ENCODE measurements around the gene FTCD.
"Not testable (repeated sequence)": the region's sequence is repeated elsewhere in the genome, so short reads cannot be mapped to it uniquely, and the experiment has no call there.

FTCD gene, protein sequence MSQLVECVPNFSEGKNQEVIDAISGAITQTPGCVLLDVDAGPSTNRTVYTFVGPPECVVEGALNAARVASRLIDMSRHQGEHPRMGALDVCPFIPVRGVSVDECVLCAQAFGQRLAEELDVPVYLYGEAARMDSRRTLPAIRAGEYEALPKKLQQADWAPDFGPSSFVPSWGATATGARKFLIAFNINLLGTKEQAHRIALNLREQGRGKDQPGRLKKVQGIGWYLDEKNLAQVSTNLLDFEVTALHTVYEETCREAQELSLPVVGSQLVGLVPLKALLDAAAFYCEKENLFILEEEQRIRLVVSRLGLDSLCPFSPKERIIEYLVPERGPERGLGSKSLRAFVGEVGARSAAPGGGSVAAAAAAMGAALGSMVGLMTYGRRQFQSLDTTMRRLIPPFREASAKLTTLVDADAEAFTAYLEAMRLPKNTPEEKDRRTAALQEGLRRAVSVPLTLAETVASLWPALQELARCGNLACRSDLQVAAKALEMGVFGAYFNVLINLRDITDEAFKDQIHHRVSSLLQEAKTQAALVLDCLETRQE

DNA sequence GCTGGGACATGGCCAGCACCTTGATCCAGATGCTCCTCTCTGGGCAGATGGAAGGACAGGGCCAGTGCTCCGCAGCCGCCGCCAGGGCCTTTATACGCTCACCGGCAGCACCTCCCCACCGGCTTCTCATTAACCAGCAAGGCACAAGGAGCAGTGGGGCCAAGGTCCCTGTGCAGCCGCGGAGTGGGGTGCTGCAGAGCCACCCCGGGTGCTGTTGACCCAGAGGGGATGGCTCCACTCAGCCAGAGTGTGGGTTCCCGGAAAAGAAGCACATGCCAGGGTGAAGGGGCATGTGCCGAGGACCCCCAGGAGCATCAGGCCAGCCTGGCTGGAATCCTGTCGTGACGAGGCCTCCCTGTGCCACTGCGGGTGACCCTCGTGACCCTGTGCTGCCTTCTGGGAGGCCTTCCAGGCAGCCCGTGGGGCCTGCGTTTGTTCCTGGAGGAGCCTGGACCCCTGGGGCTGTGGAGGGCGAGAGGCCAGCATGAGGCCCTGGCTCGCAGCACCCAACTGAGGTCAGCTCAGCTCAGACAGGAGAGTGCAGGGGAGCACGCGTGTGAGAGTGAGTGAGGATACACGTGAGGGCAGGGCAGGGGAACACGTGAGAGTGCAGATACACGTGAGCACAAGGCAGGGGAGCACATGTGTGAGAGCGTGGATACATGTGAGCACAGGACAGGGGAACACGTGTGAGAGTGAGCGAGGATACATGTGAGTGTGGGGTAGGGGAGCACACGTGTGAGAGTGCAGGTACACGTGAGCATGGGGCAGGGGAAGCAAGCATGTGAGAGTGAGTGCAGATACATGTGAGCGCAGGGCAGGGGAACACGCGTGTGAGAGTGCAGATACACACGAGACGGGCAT is at the start of gene FTCD:
FTCD (minus strand) TSS at position 66 of the 864 bp plus-strand sequence; CDS start at position 10, 56 bp downstream.
- FAIRE-seq, result no peak

DNA sequence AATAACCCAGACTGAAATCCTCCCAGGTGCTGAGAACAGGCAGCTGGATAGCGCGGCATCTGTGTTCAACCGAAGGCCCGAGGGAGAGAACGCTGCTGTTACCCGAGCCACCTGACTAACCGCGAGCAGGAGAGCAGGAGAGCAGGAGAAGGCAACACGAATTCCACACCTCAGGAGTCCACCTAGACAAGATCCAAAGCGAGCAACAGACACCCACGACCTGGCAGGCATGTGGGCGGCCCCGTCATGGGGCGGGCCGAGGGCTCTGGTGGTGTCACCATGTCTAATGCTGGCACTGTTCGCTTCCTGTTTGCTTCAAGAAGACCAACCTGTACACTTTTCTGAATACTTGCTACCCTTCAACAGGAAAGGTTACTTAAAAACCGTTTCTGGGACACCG is 49.8 kb upstream of the FTCD start:
- no peak for FAIRE-seq

DNA sequence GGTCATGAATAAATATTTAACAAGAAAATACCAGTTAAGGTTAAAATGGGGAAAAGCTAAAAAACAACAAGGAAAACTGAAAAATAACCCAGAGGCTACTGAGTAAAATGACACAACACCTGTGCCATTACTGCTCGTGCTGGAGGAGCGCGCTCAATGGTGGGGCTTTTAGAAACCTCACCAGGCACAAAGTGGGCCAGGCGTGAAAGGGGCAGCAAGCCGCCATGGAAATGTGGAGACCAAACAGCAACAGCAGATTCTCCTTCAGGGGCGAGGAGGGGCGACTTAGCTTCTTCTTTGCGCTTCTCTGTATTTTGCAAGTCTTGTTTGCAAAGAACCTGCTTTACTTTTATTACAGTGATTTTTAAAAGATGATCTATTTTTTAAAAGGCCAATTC is 47.8 kb upstream of the FTCD start:
- FAIRE-seq, result no peak

DNA sequence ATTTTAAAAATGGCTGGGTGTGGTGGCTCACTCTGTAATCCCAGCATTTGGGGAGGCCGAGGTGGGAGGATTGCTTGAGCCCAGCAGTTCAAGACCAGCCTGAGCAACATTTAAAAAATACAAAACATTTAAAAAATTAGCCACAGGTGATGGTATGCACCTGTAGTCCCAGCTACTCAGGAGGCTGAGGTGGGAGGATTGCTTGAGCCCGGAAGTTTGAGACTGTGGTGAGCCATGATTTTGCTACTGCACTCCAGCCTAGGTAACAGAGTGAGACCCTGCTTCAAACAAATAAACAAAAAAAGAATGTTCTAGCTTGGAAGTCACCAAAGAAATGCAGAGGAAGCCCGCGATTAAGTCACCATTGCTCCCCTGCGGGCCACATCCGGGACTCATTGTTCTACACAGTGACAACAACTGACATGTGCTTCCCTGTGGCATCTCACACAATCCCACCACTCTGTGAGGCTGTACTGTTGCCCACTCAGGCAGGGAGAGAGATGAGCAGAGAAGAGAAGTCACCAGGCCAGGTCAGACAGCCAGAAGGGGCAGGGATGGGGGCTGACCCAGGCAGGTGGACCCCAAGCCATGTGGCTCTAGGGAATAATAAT is 47.3 kb upstream of the FTCD start:
- no peak for FAIRE-seq

DNA sequence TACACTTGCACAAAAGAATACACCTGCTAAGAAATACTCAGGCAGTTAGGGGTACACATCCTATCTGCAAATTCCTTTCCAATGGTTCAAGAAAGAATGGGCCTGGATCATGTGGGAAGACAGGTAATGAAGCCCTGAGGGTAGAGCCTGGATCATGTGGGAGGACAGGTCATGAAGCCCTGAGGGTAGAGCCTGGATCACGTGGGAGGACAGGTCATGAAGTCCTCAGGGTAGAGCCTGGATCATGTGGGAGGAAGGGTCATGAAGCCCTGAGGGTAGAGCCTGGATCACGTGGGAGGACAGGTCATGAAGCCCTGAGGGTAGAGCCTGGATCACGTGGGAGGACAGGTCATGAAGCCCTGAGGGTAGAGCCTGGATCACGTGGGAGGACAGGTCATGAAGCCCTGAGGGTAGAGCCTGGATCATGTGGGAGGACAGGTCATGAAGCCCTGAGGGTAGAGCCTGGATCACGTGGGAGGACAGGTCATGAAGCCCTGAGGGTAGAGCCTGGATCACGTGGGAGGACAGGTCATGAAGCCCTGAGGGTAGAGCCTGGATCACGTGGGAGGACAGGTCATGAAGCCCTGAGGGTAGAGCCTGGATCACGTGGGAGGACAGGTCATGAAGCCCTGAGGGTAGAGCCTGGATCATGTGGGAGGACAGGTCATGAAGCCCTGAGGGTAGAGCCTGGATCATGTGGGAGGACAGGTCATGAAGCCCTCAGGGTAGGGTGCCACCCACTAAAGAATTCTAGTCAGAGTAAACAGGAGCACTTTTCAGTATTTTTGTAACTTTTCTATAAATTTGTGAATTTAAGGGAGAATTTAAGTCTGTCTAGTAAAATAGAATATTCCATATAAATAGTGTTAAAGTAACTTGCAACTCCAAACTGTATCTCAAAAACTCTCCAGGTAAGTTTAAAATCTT is 45.8 kb upstream of the FTCD start:
- FAIRE-seq, result not testable (repeated sequence)

DNA sequence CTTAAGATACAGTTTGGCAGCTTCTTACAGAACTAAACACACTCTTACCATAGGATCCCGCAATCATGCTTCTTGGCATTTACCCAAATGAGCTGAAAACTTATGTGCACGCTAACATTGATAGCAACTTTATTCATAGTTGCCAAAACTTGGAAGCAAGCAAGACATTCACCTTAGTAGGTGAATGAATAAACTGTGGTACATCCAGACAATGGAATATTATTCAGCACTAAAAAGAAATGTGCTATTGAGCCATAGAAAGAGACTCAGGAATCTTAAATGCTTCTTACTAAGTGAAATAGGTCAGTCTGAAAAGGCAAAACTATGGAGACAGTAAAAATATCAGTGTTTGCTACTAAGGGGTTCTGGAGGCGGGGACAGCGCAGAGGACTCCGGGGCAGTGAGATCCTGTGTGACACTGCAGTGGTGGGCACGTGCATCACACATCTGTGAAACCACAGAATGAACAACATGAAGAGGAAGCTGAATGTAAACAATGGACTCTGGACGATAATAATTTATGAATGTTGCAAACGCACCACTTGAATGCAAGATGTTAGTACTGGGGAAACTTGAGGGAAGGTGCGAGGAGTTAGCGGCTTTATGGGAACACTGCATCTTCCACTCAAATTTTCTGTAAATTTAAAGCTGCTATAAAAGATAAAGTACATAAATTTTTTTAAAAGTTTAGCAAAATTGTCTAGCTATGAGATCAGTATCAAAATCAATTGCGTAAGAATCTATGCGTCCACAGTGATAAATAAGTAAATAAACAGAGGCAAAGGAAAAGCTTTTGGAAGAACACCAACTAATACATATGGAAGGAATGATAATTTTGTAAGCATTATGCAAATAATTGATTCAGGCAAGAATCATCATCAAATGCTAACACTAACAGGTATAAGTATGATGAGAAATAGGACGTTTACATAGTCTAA is 44.3 kb upstream of the FTCD start:
- FAIRE-seq, result no peak

DNA sequence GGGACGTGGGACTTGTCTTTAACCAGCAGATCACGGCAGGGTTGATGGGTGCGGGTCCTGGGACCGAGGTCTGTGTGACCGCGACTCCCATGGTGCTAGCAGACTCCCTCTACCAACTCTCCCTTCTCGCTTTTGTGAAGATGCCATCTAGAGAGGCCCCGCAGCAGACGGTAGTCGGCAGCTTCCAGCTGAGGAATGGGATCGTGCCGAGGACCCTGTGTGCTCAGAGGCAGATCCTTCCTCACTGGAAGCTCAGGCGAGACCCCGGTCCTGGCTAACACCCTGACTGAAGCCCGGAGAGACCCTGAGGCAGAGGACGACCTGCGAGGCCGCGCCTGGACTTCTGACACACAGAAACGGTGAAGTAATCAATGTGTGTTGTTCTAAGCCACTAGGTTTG is 41.4 kb upstream of the FTCD start:
- FAIRE-seq, result no peak

DNA sequence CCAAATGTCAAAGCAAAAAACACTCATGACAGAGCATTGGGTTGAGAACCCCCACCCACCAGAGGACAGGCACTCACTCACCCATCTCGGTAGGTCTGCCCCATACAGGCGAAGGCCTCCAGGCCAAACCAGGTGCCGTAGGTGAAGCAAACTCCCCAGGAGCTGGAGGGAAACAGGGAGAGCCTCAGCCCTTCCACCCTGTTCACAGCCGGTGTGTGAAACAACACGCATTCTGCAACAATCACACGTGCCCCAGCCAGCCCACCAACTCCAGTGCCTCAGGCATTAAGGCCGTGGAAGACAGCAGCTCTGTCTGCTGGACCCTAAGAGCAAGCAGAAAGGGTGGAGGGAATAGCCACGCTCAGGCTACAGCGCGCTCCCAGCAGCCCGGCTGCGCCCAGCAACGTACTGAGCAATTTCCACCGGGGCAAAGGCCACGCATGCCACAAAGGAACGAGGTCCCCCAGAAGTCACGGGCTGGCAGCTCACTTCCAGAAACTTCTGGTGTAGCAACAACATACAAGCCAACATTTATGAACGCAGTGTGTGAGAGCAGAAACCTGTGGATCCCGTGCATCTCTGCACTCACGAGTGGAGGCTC is 40.3 kb upstream of the FTCD start:
- FAIRE-seq, result no peak

DNA sequence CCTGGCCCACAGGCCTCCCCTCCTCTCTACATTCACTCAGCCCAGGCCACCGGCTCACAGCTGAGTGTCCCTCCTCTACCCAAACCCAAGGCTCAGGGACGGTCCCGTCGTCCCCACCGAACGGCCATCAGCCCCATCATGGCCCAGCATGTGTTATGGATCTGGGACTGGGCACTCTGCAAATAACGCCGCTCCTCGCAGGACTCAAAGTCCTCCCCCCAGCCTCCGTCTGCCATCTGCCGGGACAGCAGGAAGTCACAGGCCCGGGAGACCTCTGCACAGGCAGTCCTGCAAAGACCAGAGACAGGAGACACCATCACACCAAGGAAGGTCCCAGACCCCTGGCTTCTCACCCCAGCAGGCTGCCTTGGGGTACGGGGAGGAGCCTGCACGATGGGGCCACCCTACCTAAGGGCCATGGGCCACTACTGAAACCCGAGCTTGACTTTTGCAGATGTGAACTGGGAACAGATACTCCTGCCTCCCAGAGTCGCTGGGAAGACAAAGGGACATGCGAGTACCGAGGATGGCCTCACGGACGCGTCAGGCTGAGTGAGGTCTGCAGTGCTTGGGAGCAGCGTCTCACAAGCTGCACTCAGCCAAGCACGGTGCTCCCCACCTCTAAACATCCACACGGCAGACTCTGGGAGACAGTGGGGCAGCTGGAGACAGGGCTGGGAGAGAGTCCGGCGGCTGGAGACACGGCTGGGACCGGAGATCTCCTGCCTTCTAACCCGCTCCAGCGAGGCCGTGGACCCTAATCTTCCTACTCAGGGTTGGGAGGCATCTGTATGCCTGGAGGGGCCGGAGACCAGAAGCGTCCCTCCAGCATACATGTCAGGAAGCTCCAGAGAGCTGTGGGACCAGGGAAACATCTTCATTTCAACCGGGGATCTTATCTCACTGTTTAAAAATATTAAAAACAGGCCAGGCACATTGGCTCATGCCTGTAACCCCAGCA is 39.3 kb upstream of the FTCD start:
- FAIRE-seq, result no peak

DNA sequence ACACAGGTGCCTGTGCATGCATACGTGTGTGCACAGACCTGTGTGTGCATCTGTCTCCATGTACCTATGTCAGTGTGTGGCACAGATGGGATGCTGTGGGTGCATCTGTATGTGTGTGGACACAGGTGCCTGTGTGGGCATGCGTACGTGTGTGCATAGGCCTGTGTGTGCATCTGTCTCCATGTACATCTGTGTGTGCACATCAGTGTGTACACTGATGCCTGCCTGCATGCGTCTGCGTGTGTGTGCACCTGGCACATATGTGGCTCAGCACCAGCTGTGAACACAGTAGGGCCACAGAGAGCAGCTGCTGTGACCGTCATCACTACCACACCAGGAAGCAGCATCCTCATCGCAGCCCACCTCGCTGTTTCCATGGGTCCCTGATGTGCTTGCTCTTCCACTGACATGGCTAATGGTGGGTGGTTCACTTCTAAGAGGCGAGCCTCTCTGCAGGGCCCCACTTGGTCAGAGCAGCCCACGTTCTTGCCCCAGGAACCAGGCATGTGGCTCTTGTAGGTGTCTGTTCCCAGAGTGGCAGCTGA is 38.5 kb upstream of the FTCD start:
- FAIRE-seq, result no peak

DNA sequence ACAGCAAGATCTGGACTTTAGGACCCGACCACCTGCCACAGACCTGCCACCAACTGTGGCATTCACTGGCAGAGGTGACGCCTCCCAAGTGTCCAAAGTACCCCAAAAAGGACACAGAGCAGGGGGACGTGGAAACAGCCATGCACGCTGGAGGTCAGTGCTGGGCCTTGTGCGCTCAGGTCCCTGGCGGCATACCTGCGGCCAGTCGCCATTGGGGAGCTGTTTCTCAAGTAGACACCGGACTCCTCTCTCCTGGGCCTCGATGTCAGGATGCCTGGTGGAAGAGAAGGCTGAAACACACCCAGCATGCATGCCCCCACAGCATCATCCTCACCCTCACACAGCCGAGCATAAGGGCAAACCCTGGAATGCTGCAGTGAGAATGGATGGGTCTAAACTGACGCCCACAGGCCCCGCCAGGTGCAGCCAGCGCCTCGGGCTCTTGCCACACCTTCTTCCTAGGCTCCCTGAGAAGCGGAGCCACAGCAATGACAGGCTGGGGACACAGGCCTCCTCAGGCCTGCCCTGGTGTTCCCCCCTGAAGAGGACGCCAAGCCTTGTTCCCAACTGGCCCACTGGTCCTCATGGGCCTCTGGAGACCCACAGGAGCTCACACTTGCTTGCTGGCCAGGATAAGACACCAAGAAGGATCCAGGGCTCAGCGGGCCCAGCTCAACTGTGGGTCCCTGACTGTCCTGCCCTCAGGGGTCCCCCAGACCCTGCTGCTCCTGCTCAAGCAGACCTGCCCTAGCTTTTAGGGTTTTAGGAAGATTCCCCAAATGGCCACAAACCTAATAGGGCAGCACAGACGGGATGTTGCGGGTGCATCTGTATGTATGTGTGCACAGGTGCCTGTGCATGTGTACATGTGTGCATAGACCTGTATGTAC is 36.6 kb upstream of the FTCD start:
- no peak for FAIRE-seq

DNA sequence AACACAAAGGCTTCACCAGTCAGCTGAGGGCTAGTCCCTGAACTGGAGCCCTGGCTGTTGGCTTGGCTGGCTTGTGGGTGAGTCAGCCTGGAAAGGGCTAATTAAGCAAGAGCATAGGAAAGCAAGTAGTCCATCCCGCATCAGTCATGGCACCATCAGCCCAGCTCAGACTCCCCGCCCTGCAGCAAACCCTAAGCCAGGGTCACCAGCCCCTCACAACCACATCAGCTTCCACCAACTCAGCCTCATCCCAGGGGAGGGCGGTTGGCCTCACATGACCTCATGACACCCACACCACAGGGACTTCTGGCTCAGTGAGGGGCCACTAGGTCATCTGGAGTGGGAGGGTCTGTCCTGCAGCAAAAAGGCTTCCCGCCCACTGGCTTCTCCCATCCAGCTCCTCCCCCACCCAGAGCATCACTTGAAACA is 35.9 kb upstream of the FTCD start:
- no peak for FAIRE-seq

DNA sequence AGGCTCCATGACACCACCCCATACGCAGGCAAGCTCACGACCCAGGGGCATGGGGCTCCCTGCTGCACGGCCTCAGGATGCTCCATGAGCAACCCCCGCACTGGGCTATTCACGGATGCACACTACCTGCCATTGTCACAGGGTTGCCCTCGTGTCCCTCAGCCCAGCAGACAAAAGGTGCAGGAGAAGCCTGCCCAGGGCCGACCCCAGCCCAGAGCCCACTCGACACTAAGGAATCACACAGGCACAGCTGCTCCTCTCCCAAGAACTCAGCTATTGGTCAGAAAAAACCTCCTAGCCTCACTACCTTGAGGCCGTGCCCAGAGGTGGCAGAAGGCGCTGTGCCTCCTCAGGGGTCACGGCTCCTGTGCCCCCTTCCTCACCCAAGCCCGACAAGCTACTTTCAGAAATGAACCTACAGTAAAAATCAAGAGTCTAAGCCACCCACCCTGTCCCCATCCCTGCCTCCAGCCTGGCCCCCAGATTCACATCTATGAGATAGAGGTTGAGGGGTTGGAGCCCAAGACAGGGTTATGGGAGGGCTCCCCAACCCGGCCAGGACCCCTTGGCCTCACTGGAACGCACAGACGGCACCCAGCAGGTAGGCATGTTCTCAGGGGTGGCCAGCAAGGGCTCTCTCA is 35.2 kb upstream of the FTCD start:
- FAIRE-seq, result no peak

DNA sequence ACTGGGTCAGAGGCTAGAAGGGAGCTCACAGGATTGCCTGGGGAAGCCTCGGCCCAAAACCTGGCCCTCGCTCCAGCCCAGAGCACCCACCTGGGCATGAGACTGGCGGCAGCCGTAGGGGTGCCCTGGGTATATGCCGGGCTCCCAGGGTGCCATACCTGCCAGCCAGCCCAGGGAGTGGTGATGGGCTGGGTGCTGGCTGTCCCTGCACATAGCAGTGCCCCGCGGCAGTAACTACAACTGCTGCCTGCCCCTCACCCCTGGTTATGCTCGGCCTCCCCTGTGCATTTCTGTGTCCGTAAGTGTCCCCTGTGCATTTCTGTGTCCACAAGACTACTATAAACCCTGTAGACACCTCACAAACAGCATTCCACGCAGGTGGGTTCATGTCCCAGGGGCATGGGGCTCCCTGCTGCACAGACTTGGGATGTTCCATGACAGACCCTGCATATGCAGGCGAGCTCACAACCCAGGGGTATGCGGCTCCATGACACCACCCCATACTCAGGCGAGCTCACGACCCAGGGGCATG is 34.6 kb upstream of the FTCD start:
- FAIRE-seq, result no peak

DNA sequence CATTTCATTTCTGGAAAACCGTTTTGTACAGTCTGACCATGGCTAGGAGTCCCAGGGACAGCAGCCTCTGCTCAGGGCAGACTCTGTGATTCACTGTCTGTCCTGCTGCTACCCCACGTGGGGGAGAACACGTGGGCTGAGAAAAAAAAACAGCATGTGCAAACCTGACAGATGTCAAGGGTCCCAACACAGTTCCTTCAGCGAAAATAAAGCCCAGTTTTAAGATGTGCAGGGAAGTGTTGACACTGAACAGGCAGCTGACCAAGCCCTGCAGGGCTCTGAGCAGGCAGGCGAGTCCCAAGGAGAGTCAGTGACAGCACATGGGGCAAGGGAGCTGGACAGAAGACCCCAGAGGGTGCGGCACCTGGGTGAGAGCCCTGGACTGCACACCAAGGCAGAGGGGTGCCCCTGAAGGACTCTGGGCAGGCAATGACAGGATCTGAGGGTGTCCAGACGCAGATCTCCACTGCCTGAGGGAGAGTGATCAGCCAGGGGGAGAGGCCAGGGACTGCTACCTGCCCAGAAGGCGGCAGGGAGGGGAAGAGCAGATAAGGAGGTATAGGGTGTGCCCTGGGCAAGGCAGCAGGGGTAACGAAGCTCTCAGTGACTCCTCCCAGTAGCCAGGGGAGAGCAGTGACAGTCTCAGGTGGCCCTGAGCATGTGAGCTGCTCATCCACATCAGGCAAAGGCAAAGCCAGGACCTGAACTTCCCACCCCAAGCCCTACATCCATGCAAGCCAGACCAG is 34.0 kb upstream of the FTCD start:
- no peak for FAIRE-seq

Measured in A204.1 (cell line).